Adipocyte (in vitro differentiated cells): ENCODE data around the gene ACADS.

Experiments
- DNase-seq: peaks from one replicate; pipeline ENCODE4 v3.0.0-alpha.2; 2015; ENCODE audit warnings: low read depth
- H3K27me3 ChIP-seq: replicated peaks from 2 replicates; pipeline ENCODE4 v1.7.0; 2013; ENCODE audit warnings: mild to moderate bottlenecking, low read length, moderate library complexity; ENCODE audit not compliant: control insufficient read depth, insufficient read depth
- H3K36me3 ChIP-seq: 2 replicates; pipeline ENCODE4 v1.7.0; 2013; ENCODE audit warnings: low read length, mild to moderate bottlenecking, moderate library complexity; ENCODE audit not compliant: control insufficient read depth, insufficient read depth, severe bottlenecking
- H3K4me1 ChIP-seq: 2 replicates; pipeline ENCODE4 v1.7.0; 2013; ENCODE audit warnings: mild to moderate bottlenecking, low read length, moderate library complexity; ENCODE audit not compliant: control insufficient read depth, insufficient read depth
- H3K4me3 ChIP-seq: 2 replicates; pipeline ENCODE4 v1.7.0; 2013; ENCODE audit warnings: mild to moderate bottlenecking, low read length, moderate library complexity
- H3K9ac ChIP-seq: 2 replicates; pipeline ENCODE4 v1.7.0; 2013; ENCODE audit warnings: mild to moderate bottlenecking, low read length, moderate library complexity
- H3K9me3 ChIP-seq: 2 replicates; pipeline ENCODE4 v1.7.0; 2013; ENCODE audit warnings: mild to moderate bottlenecking, low read length, moderate library complexity; ENCODE audit not compliant: control insufficient read depth

ACADS gene

GRCh38 chr12:120759591-120760348, 34.1 kb downstream of the ACADS start:
- H3K9me3 ChIP-seq: peaks cover 6% of the 10 kb centered on the region
- H3K4me3 ChIP-seq: no peak overlapping the region
- DNase-seq: no peak
- H3K9ac ChIP-seq: no peak overlapping the region
- no peaks in the 10 kb centered on the region for H3K27me3 ChIP-seq
- H3K36me3 ChIP-seq: peaks cover 30% of the 10 kb centered on the region
- H3K4me1 ChIP-seq: peaks cover 10% of the 10 kb centered on the region

DNA sequence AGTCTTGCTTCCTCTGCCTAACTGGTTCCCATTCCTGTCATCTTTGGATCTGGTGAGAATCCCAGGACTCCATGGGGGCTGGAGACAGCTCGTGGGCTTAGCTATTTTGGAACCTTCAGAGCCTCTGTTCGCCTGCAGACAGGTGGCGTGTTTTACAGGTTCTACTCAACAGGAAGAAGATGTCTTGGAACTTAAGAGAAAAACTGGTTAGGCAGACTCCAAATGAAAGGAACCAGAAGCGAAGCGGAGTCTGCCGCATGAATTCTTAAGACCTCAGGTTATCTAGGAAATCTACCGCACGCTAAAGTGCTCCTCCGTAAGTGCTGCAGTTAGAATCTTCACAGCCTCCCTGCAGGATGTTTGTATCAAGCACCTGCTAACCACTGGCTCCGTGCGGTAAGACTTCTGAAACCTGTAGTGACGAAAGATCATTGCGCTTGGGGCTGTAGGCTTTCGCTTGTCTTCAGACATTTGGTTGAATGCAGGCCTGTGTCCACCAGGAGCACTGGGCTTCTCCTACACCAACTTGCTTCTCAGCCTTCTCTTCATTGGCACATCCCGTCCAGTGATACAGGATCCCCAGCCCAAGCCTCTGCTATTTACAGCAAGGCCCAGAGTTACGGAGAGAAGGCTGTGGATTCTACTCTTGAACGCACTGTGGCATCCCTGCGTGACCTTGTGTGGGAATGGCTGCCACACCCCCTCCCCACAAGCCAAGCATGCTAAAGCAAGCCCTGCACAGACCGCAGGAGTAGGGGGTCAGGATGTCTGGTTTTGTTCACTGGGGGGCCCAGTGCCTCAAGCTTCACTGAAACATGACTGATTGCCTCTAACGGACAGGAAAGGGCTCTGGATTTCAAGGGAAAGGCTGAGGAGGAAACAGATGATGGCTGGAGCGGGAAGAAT, 35.0 kb downstream of the ACADS start:
- Histone ChIP-seq H3K4me3 (no peak overlapping the region), H3K27me3 (no peaks in the 10 kb centered on the region), H3K9me3 (no peaks in the 10 kb centered on the region), H3K4me1 (peaks cover 10% of the 10 kb centered on the region), H3K36me3 (peaks cover 33% of the 10 kb centered on the region), H3K9ac (no peak overlapping the region)
- no peak for DNase-seq

- H3K4me1 ChIP-seq: peaks cover 10% of the 10 kb centered on the region
- H3K9ac ChIP-seq: no peak overlapping the region
- no peak overlapping the region for H3K4me3 ChIP-seq
- H3K27me3 ChIP-seq: no peaks in the 10 kb centered on the region
- no peaks in the 10 kb centered on the region for H3K9me3 ChIP-seq
- peaks cover 42% of the 10 kb centered on the region for H3K36me3 ChIP-seq
- peak; percentile 61 for DNase-seq
Measured at GRCh38 chr12:120761519-120761934, 35.9 kb downstream of the ACADS start.

GRCh38 chr12:120762086-120762485, 36.5 kb downstream of the ACADS start:
- H3K9ac ChIP-seq: no peak overlapping the region
- peaks cover 47% of the 10 kb centered on the region for H3K36me3 ChIP-seq
- H3K9me3 ChIP-seq: no peaks in the 10 kb centered on the region
- DNase-seq: no peak
- H3K27me3 ChIP-seq: no peaks in the 10 kb centered on the region
- H3K4me1 ChIP-seq: peaks cover 10% of the 10 kb centered on the region
- no peak overlapping the region for H3K4me3 ChIP-seq

GRCh38 chr12:120763250-120763649, 37.6 kb downstream of the ACADS start:
- H3K9ac ChIP-seq: no peak overlapping the region
- no peak for DNase-seq
- H3K9me3 ChIP-seq: no peaks in the 10 kb centered on the region
- no peaks in the 10 kb centered on the region for H3K27me3 ChIP-seq
- no peak overlapping the region for H3K4me3 ChIP-seq
- H3K36me3 ChIP-seq: peaks cover 59% of the 10 kb centered on the region
- H3K4me1 ChIP-seq: peaks cover 10% of the 10 kb centered on the region

- H3K4me1 ChIP-seq: peaks cover 10% of the 10 kb centered on the region
- H3K27me3 ChIP-seq: no peaks in the 10 kb centered on the region
- H3K4me3 ChIP-seq: no peak overlapping the region
- no peak for DNase-seq
- no peak overlapping the region for H3K9ac ChIP-seq
- no peaks in the 10 kb centered on the region for H3K9me3 ChIP-seq
- peaks cover 66% of the 10 kb centered on the region for H3K36me3 ChIP-seq
Measured at GRCh38 chr12:120764816-120765215, 39.2 kb downstream of the ACADS start.

DNA sequence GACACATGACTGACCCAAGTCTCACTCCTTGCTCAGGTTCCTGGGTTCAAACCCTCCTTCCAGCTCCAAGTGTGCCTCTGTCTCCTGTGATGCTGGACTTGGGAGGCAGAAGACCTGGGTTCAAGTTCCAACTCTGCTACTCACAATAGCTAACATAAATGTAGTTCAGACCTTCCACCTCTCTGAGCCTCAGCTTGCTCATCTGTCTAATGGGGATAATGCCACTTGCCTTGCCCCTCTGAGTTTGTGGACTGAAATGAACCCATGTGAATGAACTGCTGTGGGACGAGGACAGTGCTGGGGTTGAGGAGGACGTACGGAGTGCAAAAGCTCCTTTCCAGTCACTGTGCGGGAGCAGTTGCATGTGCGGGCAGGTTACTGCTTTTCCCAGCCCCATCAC, 40.9 kb downstream of the ACADS start:
- no peak overlapping the region for H3K9ac ChIP-seq
- H3K27me3 ChIP-seq: no peaks in the 10 kb centered on the region
- DNase-seq: no peak
- no peak overlapping the region for H3K4me3 ChIP-seq
- H3K36me3 ChIP-seq: peaks cover 56% of the 10 kb centered on the region
- H3K9me3 ChIP-seq: no peaks in the 10 kb centered on the region
- H3K4me1 ChIP-seq: peaks cover 7% of the 10 kb centered on the region

GRCh38 chr12:120767071-120768024, 41.7 kb downstream of the ACADS start:
- DNase-seq: no peak
- H3K27me3 ChIP-seq: no peaks in the 10 kb centered on the region
- H3K36me3 ChIP-seq: peaks cover 52% of the 10 kb centered on the region

GRCh38 chr12:120771097-120771496, 45.5 kb downstream of the ACADS start:
- no peak overlapping the region for H3K4me3 ChIP-seq
- no peak overlapping the region for H3K9ac ChIP-seq
- peaks cover 36% of the 10 kb centered on the region for H3K36me3 ChIP-seq
- peaks cover 8% of the 10 kb centered on the region for H3K4me1 ChIP-seq
- H3K27me3 ChIP-seq: no peaks in the 10 kb centered on the region
- H3K9me3 ChIP-seq: no peaks in the 10 kb centered on the region
- no peak for DNase-seq

More at GRCh38 chr12:120767071-120768024, 41.7 kb downstream of the ACADS start:
- Histone ChIP-seq H3K9me3 (no peaks in the 10 kb centered on the region), H3K9ac (no peak overlapping the region), H3K4me1 (no peaks in the 10 kb centered on the region), H3K4me3 (no peak overlapping the region)

- Histone ChIP-seq H3K9me3 (no peaks in the 10 kb centered on the region), H3K36me3 (peaks cover 13% of the 10 kb centered on the region), H3K27me3 (no peaks in the 10 kb centered on the region), H3K4me1 (peaks cover 9% of the 10 kb centered on the region), H3K9ac (no peak overlapping the region), H3K4me3 (no peak overlapping the region)
- no peak for DNase-seq
Measured at GRCh38 chr12:120774169-120774916, 48.7 kb downstream of the ACADS start.
